T-helper 2 cell (primary cell): ENCODE results near the gene LYRM2.
A peak's percentile ranks its signal among the peaks of the same experiment; 100 is the strongest.

ENCODE experiments used
- DNase-seq, 5 experiments: peaks; one replicate each; pipeline versions ENCODE4 v3.0.0 to v3.0.0-alpha.2; 2012 to 2022
- total RNA-seq, 2 donors: gene quantifications; one replicate each; lab custom pipeline; 2026; lab: John Stamatoyannopoulos, UW

LYRM2 gene
- 21.8 to 42.7 reads per million in 2 donors for total RNA-seq

GRCh38 chr6:89638320-89639195, at the start of gene LYRM2:
Gene LYRM2 (minus strand): TSS chr6:89638747. CDS start chr6:89638716, 31 bp downstream.
- peak; percentile 74 to 93 (median 88) for DNase-seq

GRCh38 chr6:89688328-89688727, 49.8 kb upstream of the LYRM2 start:
- DNase-seq = no peak

GRCh38 chr6:89685311-89685710, 46.8 kb upstream of the LYRM2 start:
- DNase-seq = no peak

- DNase-seq = no peak
These were observed 44.4 kb upstream of the LYRM2 start for GRCh38 chr6:89682991-89683390.

GRCh38 chr6:89681983-89682564, 43.5 kb upstream of the LYRM2 start:
- peak in 1 of 5 experiments; percentile 29 for DNase-seq

GRCh38 chr6:89680551-89680950, 42.0 kb upstream of the LYRM2 start:
- DNase-seq = no peak

- no peak for DNase-seq
These were observed 41.6 kb upstream of the LYRM2 start for GRCh38 chr6:89680150-89680549.

- DNase-seq = no peak
These were observed 40.9 kb upstream of the LYRM2 start for GRCh38 chr6:89679215-89680120.

GRCh38 chr6:89678531-89678930, 40.0 kb upstream of the LYRM2 start:
- no peak for DNase-seq

- DNase-seq = no peak
These were observed 37.6 kb upstream of the LYRM2 start for GRCh38 chr6:89675949-89676748.

GRCh38 chr6:89670935-89671565, 32.5 kb upstream of the LYRM2 start:
- no peak for DNase-seq

GRCh38 chr6:89669002-89669401, 30.5 kb upstream of the LYRM2 start:
- DNase-seq = no peak

- no peak for DNase-seq
These were observed 29.5 kb upstream of the LYRM2 start for GRCh38 chr6:89667872-89668556.

GRCh38 chr6:89662659-89663223, 24.2 kb upstream of the LYRM2 start:
- DNase-seq = no peak

- DNase-seq = no peak
These were observed 23.0 kb upstream of the LYRM2 start for GRCh38 chr6:89661559-89661958.

GRCh38 chr6:89660981-89661380, 22.4 kb upstream of the LYRM2 start:
- no peak for DNase-seq

GRCh38 chr6:89657445-89658158, 19.1 kb upstream of the LYRM2 start:
- DNase-seq = no peak

- DNase-seq = no peak
These were observed 16.6 kb upstream of the LYRM2 start for GRCh38 chr6:89655122-89655521.

GRCh38 chr6:89650579-89650978, 12.0 kb upstream of the LYRM2 start:
- DNase-seq = no peak

GRCh38 chr6:89649682-89650081, 11.1 kb upstream of the LYRM2 start:
- peak in 1 of 5 experiments; percentile 33 for DNase-seq
